Ovary (tissue), 3 donors: Measurements from ENCODE around the gene PASD1.
"Not testable (repeated sequence)": the region's sequence is repeated elsewhere in the genome, so short reads cannot be mapped to it uniquely, and the experiment has no call there.

Experiments used
- CTCF ChIP-seq, 3 donors: fragments of 450-650 bp in 2 of 3; fragments of 200-600 bp in 1 of 3; IDR thresholded peaks; one replicate each; pipeline versions ENCODE4 v1.5.1 to v1.8.0; 2016 to 2022; ENCODE audit warnings: antibody characterized with exemption in 3 of 3, mild to moderate bottlenecking in 1 of 3
- EP300 ChIP-seq: sonication (generic); formaldehyde crosslinking; IDR thresholded peaks from one replicate; pipeline ENCODE4 v1.6.1; 2017; ENCODE audit warnings: antibody characterized with exemption
- POLR2A ChIP-seq: fragments of 450-650 bp; IDR thresholded peaks from one replicate; pipeline ENCODE4 v1.6.1; 2017; ENCODE audit warnings: antibody characterized with exemption, mild to moderate bottlenecking, moderate library complexity
- donor health status: DM: no; HTN: no; CAD: no.

GRCh38 chrX:151593384-151593783 is 29.9 kb downstream of the PASD1 start:
- not testable (repeated sequence) for TF ChIP-seq CTCF (IDR thresholded peaks at IDR 0.05); POLR2A; EP300
